Left lung (tissue), 14 donors: Measurements from ENCODE around the gene MSRB2. TPM values are rescaled to one million over a fixed set of nuclear protein-coding genes. Genes with fewer than 3 reads are reported as not detected.
A peak's percentile ranks its signal among the peaks of the same experiment; 100 is the strongest.

ENCODE experiments used
- ATAC-seq: fragments of 200-7000 bp; cut with Tn5 transposase; one replicate; pipeline ENCODE4 v1.9.1; 2020; ENCODE audit warnings: moderate library complexity
- DNase-seq, 4 donors: peaks; one replicate each; pipeline ENCODE4 v3.0.0-alpha.2; 2013 to 2020
- H3K27ac ChIP-seq, 2 donors: fragments of 200-600 bp; sonication (generic) in 1 of 2; one replicate each; pipeline versions ENCODE4 v1.5.0 to v1.8.0; 2020 to 2021
- H3K27me3 ChIP-seq, 2 donors: fragments of 200-600 bp; sonication (generic) in 1 of 2; one replicate each; pipeline versions ENCODE4 v1.5.0 to v1.8.0; 2020 to 2021
- H3K36me3 ChIP-seq, 2 donors: fragments of 200-600 bp; sonication (generic) in 1 of 2; one replicate each; pipeline versions ENCODE4 v1.5.0 to v1.8.0; 2020 to 2021
- H3K4me1 ChIP-seq, 2 donors: fragments of 200-600 bp; one replicate each; pipeline ENCODE4 v1.8.0; 2021
- H3K4me3 ChIP-seq, 2 donors: fragments of 200-600 bp; sonication (generic) in 1 of 2; one replicate each; pipeline versions ENCODE4 v1.5.0 to v1.8.0; 2020 to 2021; ENCODE audit warnings: mild to moderate bottlenecking in 1 of 2
- H3K9me3 ChIP-seq, 2 donors: fragments of 200-600 bp; sonication (generic) in 1 of 2; one replicate each; pipeline versions ENCODE4 v1.5.0 to v1.8.0; 2020 to 2021
- intact Hi-C, 2 donors: fragments of 100-400 bp; cut with DNase I; formaldehyde crosslinking; loops; one replicate each; pipeline versions ENCODE4 v1.11.2 to v1.14.2; 2022
- long read RNA-seq, 12 donors: library from polyadenylated mRNA in 2 of 12; unstranded in 2 of 12; transcript quantifications; one replicate each; pipeline ENCODE4 v2.0.0 and lab custom pipeline, GENCODE V29; 2019 to 2026
- polyA plus RNA-seq, 6 donors: library from polyadenylated mRNA; unstranded; fragments of 120-200 nt; gene quantifications; one replicate each; pipeline ENCODE4 v1.2.1, GENCODE V29; 2013; ENCODE audit not compliant: insufficient read length in 6 of 6
- total RNA-seq, 2 donors: library from RNA; stranded (reverse); fragmentation: NEBNext Ultra II Directional; extraction: Animal tissue kit (Norgen Biotek cat#: 25700); gene quantifications; one replicate each; pipeline ENCODE4 v1.2.1, GENCODE V29; 2021
- TF ChIP-seq, protein P1 (sequence below), 2 donors: fragments of 200-600 bp; sonication (generic) in 1 of 2; IDR thresholded peaks; one replicate each; pipeline versions ENCODE4 v1.5.0 to v1.8.0; 2021; ENCODE audit warnings: antibody characterized with exemption in 2 of 2
- donor health status: DM: no; HTN: yes; CAD: no.
- donor health status: DM: no; HTN: no; CAD: no.

MSRB2 gene
- total RNA-seq (10 to 100 TPM; 28.0 to 29.1 TPM), polyA plus RNA-seq (10 to 100 TPM; 36.5 to 41.0 (median 38.9) TPM)
- long read RNA-seq, donor 1, transcript MSRB2-201 (5 exons, 1,803 nt) = major isoform, 41 of 44 reads
- long read RNA-seq, donor 1, partial matches to known transcripts = 0 of 44 reads
- long read RNA-seq, donor 1, other reads (novel, unspliced or antisense) = 0 of 44 reads
- long read RNA-seq, donor 2, transcript MSRB2-201 (5 exons, 1,803 nt) = major isoform, 29 of 30 reads
- long read RNA-seq, donor 2, partial matches to known transcripts = 0 of 30 reads
- long read RNA-seq, donor 2, other reads (novel, unspliced or antisense) = 0 of 30 reads
- long read RNA-seq, donor 3, transcript MSRB2-201 (5 exons, 1,803 nt) = major isoform, 25 of 27 reads
- long read RNA-seq, donor 3, partial matches to known transcripts = 0 of 27 reads
- long read RNA-seq, donor 3, other reads (novel, unspliced or antisense) = 0 of 27 reads
- long read RNA-seq, donor 4, transcript MSRB2-201 (5 exons, 1,803 nt) = major isoform, 6 of 10 reads
- long read RNA-seq, donor 4, partial matches to known transcripts = 4 of 10 reads
- long read RNA-seq, donor 4, other reads (novel, unspliced or antisense) = 0 of 10 reads
- long read RNA-seq, donor 5, transcript MSRB2-201 (5 exons, 1,803 nt) = major isoform, 17 of 20 reads
- long read RNA-seq, donor 5, partial matches to known transcripts = 0 of 20 reads
- long read RNA-seq, donor 5, other reads (novel, unspliced or antisense) = 0 of 20 reads
- long read RNA-seq, donor 6, transcript MSRB2-201 (5 exons, 1,803 nt) = major isoform, 26 of 30 reads
- long read RNA-seq, donor 6, partial matches to known transcripts = 0 of 30 reads
- long read RNA-seq, donor 6, other reads (novel, unspliced or antisense) = 0 of 30 reads
- long read RNA-seq, donor 7, transcript MSRB2-201 (5 exons, 1,803 nt) = major isoform, 14 of 18 reads
- long read RNA-seq, donor 7, partial matches to known transcripts = 0 of 18 reads
- long read RNA-seq, donor 7, other reads (novel, unspliced or antisense) = 0 of 18 reads
- long read RNA-seq, donor 8, transcript MSRB2-201 (5 exons, 1,803 nt) = major isoform, 11 of 13 reads
- long read RNA-seq, donor 8, partial matches to known transcripts = 0 of 13 reads
- long read RNA-seq, donor 8, other reads (novel, unspliced or antisense) = 0 of 13 reads
- long read RNA-seq, donor 9 = 0 reads
- long read RNA-seq, donor 10, transcript MSRB2-201 (5 exons, 1,803 nt) = major isoform, 44 of 49 reads
- long read RNA-seq, donor 10, partial matches to known transcripts = 0 of 49 reads
- long read RNA-seq, donor 10, other reads (novel, unspliced or antisense) = 5 of 49 reads
- long read RNA-seq, donor 11, transcript MSRB2-201 (5 exons, 1,803 nt) = major isoform, 29 of 44 reads
- long read RNA-seq, donor 11, partial matches to known transcripts = 9 of 44 reads
- long read RNA-seq, donor 11, other reads (novel, unspliced or antisense) = 6 of 44 reads
- long read RNA-seq, donor 12, transcript MSRB2-201 (5 exons, 1,803 nt) = major isoform, 21 of 23 reads
- long read RNA-seq, donor 12, partial matches to known transcripts = 0 of 23 reads
- long read RNA-seq, donor 12, other reads (novel, unspliced or antisense) = 0 of 23 reads

DNA sequence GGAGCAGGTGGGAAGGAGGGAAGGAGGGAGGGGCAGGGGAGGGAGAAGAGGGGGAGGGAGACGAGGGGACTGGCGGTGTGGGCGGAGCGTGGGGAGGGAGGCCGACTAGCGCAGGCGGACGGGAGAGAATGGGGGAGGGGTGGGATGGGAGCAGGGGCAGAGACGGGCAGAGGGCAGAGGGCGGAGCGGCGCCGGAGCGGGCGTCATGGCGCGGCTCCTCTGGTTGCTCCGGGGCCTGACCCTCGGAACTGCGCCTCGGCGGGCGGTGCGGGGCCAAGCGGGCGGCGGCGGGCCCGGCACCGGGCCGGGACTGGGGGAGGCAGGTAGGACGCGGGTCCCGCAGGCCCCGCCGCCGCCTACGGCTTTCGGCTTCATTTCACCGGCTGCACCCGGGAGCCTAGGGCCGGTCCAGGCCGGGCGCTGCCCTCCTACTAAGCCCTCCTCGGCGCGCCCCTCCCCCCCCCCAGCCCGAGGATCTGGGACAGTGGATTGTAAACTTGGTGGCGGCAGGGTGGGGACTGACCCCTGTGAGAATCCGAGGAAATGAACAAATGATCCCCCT, at the start of gene MSRB2:
MSRB2 (plus strand) TSS at position 176 of the 562 bp plus-strand sequence; CDS start at position 206, 30 bp downstream.
- Histone ChIP-seq H3K27ac (peak within 1 kb of the TSS; percentile 92 to 93), H3K27me3 (no peaks in the 10 kb centered on the region), H3K9me3 (no peaks in the 10 kb centered on the region), H3K4me1 (peaks cover 0 to 25% of the 10 kb centered on the region in 2 donors), H3K36me3 (no peaks in the 10 kb centered on the region), H3K4me3 (peak within 1 kb of the TSS; percentile 65 to 67)
- TF ChIP-seq, protein P1, sequence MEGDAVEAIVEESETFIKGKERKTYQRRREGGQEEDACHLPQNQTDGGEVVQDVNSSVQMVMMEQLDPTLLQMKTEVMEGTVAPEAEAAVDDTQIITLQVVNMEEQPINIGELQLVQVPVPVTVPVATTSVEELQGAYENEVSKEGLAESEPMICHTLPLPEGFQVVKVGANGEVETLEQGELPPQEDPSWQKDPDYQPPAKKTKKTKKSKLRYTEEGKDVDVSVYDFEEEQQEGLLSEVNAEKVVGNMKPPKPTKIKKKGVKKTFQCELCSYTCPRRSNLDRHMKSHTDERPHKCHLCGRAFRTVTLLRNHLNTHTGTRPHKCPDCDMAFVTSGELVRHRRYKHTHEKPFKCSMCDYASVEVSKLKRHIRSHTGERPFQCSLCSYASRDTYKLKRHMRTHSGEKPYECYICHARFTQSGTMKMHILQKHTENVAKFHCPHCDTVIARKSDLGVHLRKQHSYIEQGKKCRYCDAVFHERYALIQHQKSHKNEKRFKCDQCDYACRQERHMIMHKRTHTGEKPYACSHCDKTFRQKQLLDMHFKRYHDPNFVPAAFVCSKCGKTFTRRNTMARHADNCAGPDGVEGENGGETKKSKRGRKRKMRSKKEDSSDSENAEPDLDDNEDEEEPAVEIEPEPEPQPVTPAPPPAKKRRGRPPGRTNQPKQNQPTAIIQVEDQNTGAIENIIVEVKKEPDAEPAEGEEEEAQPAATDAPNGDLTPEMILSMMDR (IDR thresholded peaks at IDR 0.05) = no peak
- intact Hi-C loops = no loop called here
- DNase-seq (peak; percentile 89 to 98 (median 96)), ATAC-seq (peak; percentile 94)

DNA sequence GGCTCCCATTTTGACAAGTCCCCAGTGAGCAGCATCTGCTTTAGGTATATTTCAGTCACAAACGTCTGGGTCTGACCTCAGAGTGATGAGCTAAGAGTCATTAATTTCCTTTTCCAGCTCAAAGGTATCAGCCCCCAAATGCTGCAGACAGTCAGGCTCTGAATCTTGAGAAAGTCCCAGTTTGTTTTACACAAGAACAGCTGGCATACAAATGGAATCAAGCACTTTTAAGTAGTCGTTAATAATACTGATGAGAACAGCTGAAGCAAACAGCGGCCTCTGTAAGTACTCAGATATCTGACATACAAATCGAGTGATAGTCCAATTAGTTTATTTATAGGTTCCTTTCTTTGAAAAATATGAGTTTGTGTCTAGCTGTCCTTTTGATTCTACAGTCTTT, 49.4 kb upstream of the MSRB2 start:
- intact Hi-C loops = no loop called here
- TF ChIP-seq, protein P1 (IDR thresholded peaks at IDR 0.05) = no peak
- H3K4me1 ChIP-seq = no peaks in the 10 kb centered on the region
- H3K27me3 ChIP-seq = peaks cover 0 to 13% of the 10 kb centered on the region in 2 donors
- no peak overlapping the region for H3K4me3 ChIP-seq
- no peak for ATAC-seq
- no peaks in the 10 kb centered on the region for H3K9me3 ChIP-seq
- H3K27ac ChIP-seq = no peak overlapping the region
- no peaks in the 10 kb centered on the region for H3K36me3 ChIP-seq
- peak in 2 of 4 donors; percentile 38 to 54 for DNase-seq

DNA sequence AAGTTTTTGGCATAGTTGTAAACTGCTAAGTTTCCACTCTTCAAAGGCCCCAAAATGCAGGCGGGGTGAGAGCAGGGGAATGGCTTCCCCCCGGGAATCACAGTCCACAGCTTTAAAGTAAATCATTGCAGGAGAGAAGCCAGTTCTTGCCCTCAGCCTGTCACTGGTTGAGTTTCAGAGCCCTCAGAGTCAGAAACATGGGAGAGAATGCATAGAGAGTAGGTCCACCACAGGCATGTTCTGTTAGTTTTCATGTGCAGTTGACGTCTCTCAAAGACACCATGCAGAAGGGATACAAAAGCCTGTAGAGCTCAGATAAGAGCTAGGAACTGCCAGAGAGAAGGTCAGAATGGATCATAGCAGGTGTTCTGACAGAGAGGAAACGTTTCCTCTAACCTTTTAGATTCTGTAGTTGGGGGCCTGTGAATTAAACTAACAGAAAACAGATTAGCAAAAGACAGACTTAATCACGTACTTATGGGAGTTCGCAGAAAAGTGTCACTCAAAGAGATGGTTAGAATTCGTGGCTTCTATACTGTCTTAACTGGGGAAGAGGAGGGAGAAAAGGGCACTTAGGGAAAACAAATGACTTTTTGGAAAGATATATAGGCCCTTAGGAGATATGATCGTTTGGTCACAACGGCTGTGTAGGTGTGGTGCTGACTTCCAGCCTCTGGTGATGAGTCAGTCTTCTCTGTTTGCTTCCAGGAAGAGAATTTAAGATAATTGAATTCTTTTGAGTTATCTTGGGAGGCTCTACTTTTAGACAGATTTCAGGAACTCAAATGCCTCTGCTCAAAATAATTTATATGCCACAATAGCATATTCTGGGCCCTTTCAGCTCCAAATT, 48.0 kb upstream of the MSRB2 start:
- H3K36me3 ChIP-seq = no peaks in the 10 kb centered on the region
- no peak overlapping the region for H3K4me3 ChIP-seq
- no peaks in the 10 kb centered on the region for H3K9me3 ChIP-seq
- intact Hi-C loops = no loop called here
- DNase-seq = no peak
- TF ChIP-seq, protein P1 (IDR thresholded peaks at IDR 0.05) = no peak
- H3K4me1 ChIP-seq = no peaks in the 10 kb centered on the region
- no peak for ATAC-seq
- no peak overlapping the region for H3K27ac ChIP-seq
- peaks cover 0 to 13% of the 10 kb centered on the region in 2 donors for H3K27me3 ChIP-seq

DNA sequence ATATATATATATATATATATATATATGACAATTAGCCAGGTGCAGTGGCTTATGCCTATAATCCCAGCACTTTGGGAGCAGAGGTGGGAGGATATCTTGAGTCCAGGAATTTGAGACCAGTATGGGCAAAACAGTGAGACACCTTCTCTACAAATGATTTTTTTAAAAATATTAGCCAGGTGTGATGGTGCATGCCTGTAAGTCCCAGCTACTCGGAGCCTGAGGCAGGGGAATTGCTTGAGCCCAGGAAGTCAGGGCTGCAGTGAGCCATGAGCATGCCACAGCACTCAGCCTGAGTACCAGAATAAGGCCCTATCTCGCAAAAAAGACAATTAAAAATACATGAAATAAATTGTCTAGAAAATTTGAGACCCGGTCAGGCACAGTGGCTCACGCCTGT, 47.2 kb upstream of the MSRB2 start:
- H3K27me3 ChIP-seq = peaks cover 0 to 13% of the 10 kb centered on the region in 2 donors
- no peaks in the 10 kb centered on the region for H3K36me3 ChIP-seq
- H3K27ac ChIP-seq = no peak overlapping the region
- no peak overlapping the region for H3K4me3 ChIP-seq
- no peaks in the 10 kb centered on the region for H3K4me1 ChIP-seq
- no peak for ATAC-seq
- TF ChIP-seq, protein P1 (IDR thresholded peaks at IDR 0.05) = no peak
- no peak for DNase-seq
- no peaks in the 10 kb centered on the region for H3K9me3 ChIP-seq
- intact Hi-C loops = no loop called here
